Brain microvascular endothelial cell (primary cell): Measurements from ENCODE around the gene ZNF550.

Experiments used
- DNase-seq: peaks from one replicate; pipeline ENCODE4 v3.0.0-alpha.2; 2020
- H3K27ac ChIP-seq: fragments of 250-450 bp; sonication (Bioruptor Pico); 2 replicates; pipeline ENCODE4 v1.5.1; 2020; ENCODE audit warnings: mild to moderate bottlenecking, moderate library complexity
- H3K27me3 ChIP-seq: fragments of 250-450 bp; sonication (Bioruptor Pico); replicated peaks from 2 replicates; pipeline ENCODE4 v1.5.1; 2020; ENCODE audit warnings: mild to moderate bottlenecking
- H3K36me3 ChIP-seq: fragments of 250-450 bp; sonication (Bioruptor Pico); replicated peaks from 2 replicates; pipeline ENCODE4 v1.5.1; 2020; ENCODE audit warnings: mild to moderate bottlenecking
- H3K4me3 ChIP-seq: 2 replicates; pipeline ENCODE4 v1.5.1; 2011; ENCODE audit warnings: low read depth, mild to moderate bottlenecking, control low read depth, low read length, moderate library complexity
- CTCF ChIP-seq: IDR thresholded peaks from 2 replicates; pipeline ENCODE4 v1.5.1; 2011; ENCODE audit warnings: low read depth, mild to moderate bottlenecking, moderate library complexity, low read length, control low read depth, inconsistent platforms; ENCODE audit errors: missing control alignments
- in situ Hi-C: cut with HindIII; loops from 2 replicates; pipeline ENCODE4 v1.10.0; 2017; ENCODE audit warnings: low sequenced_read_pairs, low pct_ligation_motif_present

The ZNF550 gene

GRCh38 chr19:57570707-57571106 is 11.0 kb upstream of the ZNF550 start:
- peaks cover 48% of the 10 kb centered on the region for H3K36me3 ChIP-seq
- H3K27me3 ChIP-seq: no peaks in the 10 kb centered on the region
- H3K4me3 ChIP-seq: no peak overlapping the region
- in situ Hi-C loops: no loop called here
- DNase-seq: no peak
- TF ChIP-seq CTCF: no peak
- no peak overlapping the region for H3K27ac ChIP-seq

GRCh38 chr19:57566396-57567265 is 7.0 kb upstream of the ZNF550 start:
- TF ChIP-seq CTCF: no peak
- DNase-seq: no peak
- no peak overlapping the region for H3K4me3 ChIP-seq

GRCh38 chr19:57563547-57563946 is 3.9 kb upstream of the ZNF550 start:
- DNase-seq: no peak
- Histone ChIP-seq H3K36me3 (no peaks in the 10 kb centered on the region), H3K4me3 (no peak overlapping the region), H3K27me3 (no peaks in the 10 kb centered on the region), H3K27ac (no peak overlapping the region)
- in situ Hi-C loops: no loop called here
- no peak for TF ChIP-seq CTCF

More at GRCh38 chr19:57566396-57567265, 7.0 kb upstream of the ZNF550 start:
- in situ Hi-C loops: no loop called here
- Histone ChIP-seq H3K27me3 (no peaks in the 10 kb centered on the region), H3K36me3 (peaks cover 8% of the 10 kb centered on the region), H3K27ac (no peak overlapping the region)

GRCh38 chr19:57560049-57560491 is 407 bp upstream of the ZNF550 start:
- no peaks in the 10 kb centered on the region for H3K27me3 ChIP-seq
- TF ChIP-seq CTCF: no peak
- peak overlapping the region; percentile 97 for H3K4me3 ChIP-seq
- peak; percentile 71 for DNase-seq
- in situ Hi-C loops: no loop called here
- H3K27ac ChIP-seq: peak overlapping the region; percentile 76
- H3K36me3 ChIP-seq: peaks cover 15% of the 10 kb centered on the region

GRCh38 chr19:57559008-57559403 is 657 bp downstream of the ZNF550 start:
- no peak for TF ChIP-seq CTCF
- peak overlapping the region; percentile 76 for H3K27ac ChIP-seq
- H3K36me3 ChIP-seq: peaks cover 25% of the 10 kb centered on the region
- no peaks in the 10 kb centered on the region for H3K27me3 ChIP-seq
- peak; percentile 4 for DNase-seq
- peak overlapping the region; percentile 97 for H3K4me3 ChIP-seq
- in situ Hi-C loops: no loop called here
